CD4-positive, alpha-beta memory T cell (primary cell): Measurements from ENCODE around the gene DUOX2. TPM values are rescaled to one million over a fixed set of nuclear protein-coding genes. Genes with fewer than 3 reads are reported as not detected.

ENCODE experiments used
- CTCF ChIA-PET: fragments of 350-600 bp; sonication (Branson Sonifier 250); formaldehyde crosslinking; loops from one replicate; lab custom pipeline; 2021; ENCODE audit warnings: inconsistent platforms; ENCODE audit not compliant: partially characterized antibody; lab: Charles Lee
- POLR2A ChIA-PET: fragments of 350-600 bp; sonication (Branson Sonifier 250); formaldehyde crosslinking; loops from one replicate; lab custom pipeline; 2021; ENCODE audit not compliant: partially characterized antibody; lab: Charles Lee
- DNase-seq, 5 donors: peaks; one replicate each; pipeline versions ENCODE4 v3.0.0 to v3.0.0-alpha.2; 2020 to 2022; ENCODE audit warnings: mixed read lengths in 1 of 5
- H3K27ac ChIP-seq: one replicate; pipeline ENCODE4 v1.7.0; 2013; ENCODE audit warnings: low read depth, low read length
- H3K27me3 ChIP-seq: 2 replicates; pipeline ENCODE4 v1.7.0; 2013; ENCODE audit warnings: mild to moderate bottlenecking, low read length, moderate library complexity; ENCODE audit not compliant: insufficient read depth
- H3K36me3 ChIP-seq: 2 replicates; pipeline ENCODE4 v1.7.0; 2013; ENCODE audit warnings: mild to moderate bottlenecking, low read length, moderate library complexity; ENCODE audit not compliant: insufficient read depth
- H3K4me1 ChIP-seq: 2 replicates; pipeline ENCODE4 v1.7.0; 2013; ENCODE audit warnings: mild to moderate bottlenecking, low read length, moderate library complexity; ENCODE audit not compliant: insufficient read depth
- H3K4me3 ChIP-seq, 2 donors: one replicate each; pipeline ENCODE4 v1.7.0; 2013; ENCODE audit warnings: low read length in 2 of 2, mild to moderate bottlenecking in 1 of 2
- H3K9me3 ChIP-seq, 2 donors: one replicate each; pipeline ENCODE4 v1.7.0; 2013; ENCODE audit warnings: low read length in 2 of 2, control low read depth in 1 of 2; ENCODE audit not compliant: control insufficient read depth in 1 of 2
- H3K27ac Mint-ChIP-seq, 7 donors: one replicate each; pipeline ENCODE4 v1.8.0; 2020 to 2021; ENCODE audit warnings: mixed read lengths in 7 of 7, mild to moderate bottlenecking in 6 of 7, inconsistent platforms in 3 of 7, moderate library complexity in 3 of 7
- H3K27me3 Mint-ChIP-seq, 2 donors: one replicate each; pipeline ENCODE4 v1.8.0; 2020 to 2021; ENCODE audit warnings: mixed read lengths in 2 of 2
- H3K36me3 Mint-ChIP-seq, 2 donors: one replicate each; pipeline ENCODE4 v1.8.0; 2020 to 2021; ENCODE audit warnings: mixed read lengths in 2 of 2, inconsistent platforms in 1 of 2, mild to moderate bottlenecking in 1 of 2
- H3K4me1 Mint-ChIP-seq, 4 donors: one replicate each; pipeline ENCODE4 v1.8.0; 2020 to 2021; ENCODE audit warnings: mixed read lengths in 4 of 4, mild to moderate bottlenecking in 1 of 4
- H3K4me3 Mint-ChIP-seq, 8 donors: one replicate each; pipeline ENCODE4 v1.8.0; 2020 to 2021; ENCODE audit warnings: mixed read lengths in 8 of 8, mild to moderate bottlenecking in 7 of 8, moderate library complexity in 6 of 8, inconsistent platforms in 3 of 8
- H3K9me3 Mint-ChIP-seq, 8 donors: one replicate each; pipeline ENCODE4 v1.8.0; 2020 to 2021; ENCODE audit warnings: mixed read lengths in 8 of 8, mild to moderate bottlenecking in 5 of 8, inconsistent platforms in 3 of 8, moderate library complexity in 1 of 8
- intact Hi-C: fragments of 100-400 bp; cut with micrococcal nuclease; formaldehyde crosslinking; loops from one replicate; pipeline ENCODE4 v1.15.1; 2023
- polyA plus RNA-seq, 2 donors: library from polyadenylated mRNA; unstranded; fragments of 300-500 nt; fragmentation: Illumina TruSeq; gene quantifications; one replicate each; pipeline ENCODE4 v1.2.3, GENCODE V29; 2021
- total RNA-seq, 2 experiments: library from RNA; stranded (reverse); gene quantifications; one replicate each; pipeline ENCODE4 v1.2.3, GENCODE V29; 2021

The DUOX2 gene
- total and polyA plus RNA-seq, 4 experiments from 2014 or later: 0.02 to 0.06 (median 0.06) TPM; not detected in 1

GRCh38 chr15:45120081-45120972, 6.4 kb upstream of the DUOX2 start:
- Histone ChIP-seq H3K4me3 (no peak overlapping the region), H3K27me3 (peaks cover 26% of the 10 kb centered on the region), H3K9me3 (no peaks in the 10 kb centered on the region), H3K36me3 (no peaks in the 10 kb centered on the region), H3K27ac (no peak overlapping the region), H3K4me1 (peaks cover 18% of the 10 kb centered on the region)
- Mint-ChIP-seq H3K36me3 (no peaks in the 10 kb centered on the region), H3K27me3 (peaks cover 41 to 48% of the 10 kb centered on the region in 2 donors), H3K4me3 (no peak overlapping the region), H3K9me3 (peaks cover 0 to 2% (median 0%) of the 10 kb centered on the region in 8 donors), H3K4me1 (peaks cover 12 to 29% (median 21%) of the 10 kb centered on the region in 4 donors), H3K27ac (no peak overlapping the region)
- CTCF ChIA-PET: interaction anchor here (1.8 kb wide), 1 partner anchor 48 kb away, joined by 5 read pairs; no protein-coding TSS in a partner anchor
- no peak for DNase-seq
- POLR2A ChIA-PET: no interaction called here
- intact Hi-C loops: no loop called here

GRCh38 chr15:45118996-45119395, 5.0 kb upstream of the DUOX2 start:
- H3K4me1 ChIP-seq: peaks cover 26% of the 10 kb centered on the region
- no peak overlapping the region for H3K27ac ChIP-seq
- Mint-ChIP-seq H3K27me3 (peaks cover 46 to 54% of the 10 kb centered on the region in 2 donors), H3K9me3 (peaks cover 0 to 2% (median 0%) of the 10 kb centered on the region in 8 donors), H3K4me3 (peak overlapping the region in 1 of 8 donors; percentile 27), H3K4me1 (peaks cover 18 to 39% (median 29%) of the 10 kb centered on the region in 4 donors), H3K36me3 (no peaks in the 10 kb centered on the region), H3K27ac (no peak overlapping the region)
- no peaks in the 10 kb centered on the region for H3K9me3 ChIP-seq
- no peak for DNase-seq
- H3K36me3 ChIP-seq: no peaks in the 10 kb centered on the region
- intact Hi-C loops: loop anchor here (2.0 to 5.0 kb wide), 2 partner anchors 68 to 82 kb away; partner anchors contain the start of gene SHF
- H3K4me3 ChIP-seq: no peak overlapping the region
- ChIA-PET CTCF (interaction anchor here (1.0 to 1.9 kb wide), 16 partner anchors 8 to 541 kb away, joined by 3 to 21 read pairs (median 6); partner anchors contain the start of genes DUOX1 and DUOXA1), POLR2A (interaction anchor here (1.0 kb wide), 1 partner anchor 44 kb away, joined by 4 read pairs; no protein-coding TSS in a partner anchor)
- H3K27me3 ChIP-seq: peaks cover 36% of the 10 kb centered on the region

GRCh38 chr15:45118131-45118588, 4.2 kb upstream of the DUOX2 start:
- ChIA-PET POLR2A (interaction anchor here (0.8 to 1.1 kb wide), 5 partner anchors 8 to 83 kb away, joined by 3 to 5 read pairs (median 3); no protein-coding TSS in a partner anchor), CTCF (interaction anchor here (0.5 to 1.9 kb wide), 33 partner anchors 8 to 540 kb away, joined by 3 to 21 read pairs (median 4); partner anchors contain the start of genes DUOX1 and DUOXA1)
- H3K4me1 Mint-ChIP-seq: peaks cover 20 to 48% (median 36%) of the 10 kb centered on the region in 4 donors
- peaks cover 44% of the 10 kb centered on the region for H3K27me3 ChIP-seq
- no peaks in the 10 kb centered on the region for H3K36me3 ChIP-seq
- peaks cover 52 to 61% of the 10 kb centered on the region in 2 donors for H3K27me3 Mint-ChIP-seq
- peaks cover 0 to 2% (median 0%) of the 10 kb centered on the region in 8 donors for H3K9me3 Mint-ChIP-seq
- no peak overlapping the region for H3K4me3 ChIP-seq
- H3K4me3 Mint-ChIP-seq: peak overlapping the region; percentile 67 to 94 (median 86)
- no peak overlapping the region for H3K27ac ChIP-seq
- H3K27ac Mint-ChIP-seq: peak overlapping the region in 1 of 7 donors; percentile 62
- intact Hi-C loops: loop anchor here (2.0 to 5.0 kb wide), 2 partner anchors 69 to 81 kb away; partner anchors contain the start of gene SHF
- peaks cover 32% of the 10 kb centered on the region for H3K4me1 ChIP-seq
- H3K9me3 ChIP-seq: no peaks in the 10 kb centered on the region
- DNase-seq: peak; percentile 77 to 84 (median 79)
- no peaks in the 10 kb centered on the region for H3K36me3 Mint-ChIP-seq

GRCh38 chr15:45117308-45118130, 3.5 kb upstream of the DUOX2 start:
- Histone ChIP-seq H3K36me3 (no peaks in the 10 kb centered on the region), H3K9me3 (no peaks in the 10 kb centered on the region), H3K4me1 (peaks cover 39% of the 10 kb centered on the region), H3K4me3 (no peak overlapping the region), H3K27ac (no peak overlapping the region), H3K27me3 (peaks cover 50% of the 10 kb centered on the region)
- Mint-ChIP-seq H3K9me3 (peaks cover 0 to 6% (median 0%) of the 10 kb centered on the region in 8 donors), H3K4me3 (peak overlapping the region; percentile 67 to 94 (median 86)), H3K27ac (peak overlapping the region in 1 of 7 donors; percentile 59), H3K4me1 (peaks cover 20 to 54% (median 41%) of the 10 kb centered on the region in 4 donors), H3K36me3 (no peaks in the 10 kb centered on the region), H3K27me3 (peaks cover 52 to 64% of the 10 kb centered on the region in 2 donors)
- POLR2A ChIA-PET: interaction anchor here (0.8 to 1.1 kb wide), 5 partner anchors 9 to 83 kb away, joined by 3 to 5 read pairs (median 3); no protein-coding TSS in a partner anchor
- no peak for DNase-seq
- intact Hi-C loops: loop anchor here (2.0 to 5.0 kb wide), 2 partner anchors 70 to 81 kb away; partner anchors contain the start of gene SHF
- CTCF ChIA-PET: interaction anchor here (0.5 to 1.9 kb wide), 30 partner anchors 9 to 540 kb away, joined by 3 to 21 read pairs (median 4); partner anchors contain the start of genes DUOX1 and DUOXA1

GRCh38 chr15:45116482-45117307, 2.7 kb upstream of the DUOX2 start:
- Histone ChIP-seq H3K27me3 (peaks cover 59% of the 10 kb centered on the region), H3K9me3 (no peaks in the 10 kb centered on the region), H3K27ac (no peak overlapping the region), H3K4me3 (no peak overlapping the region), H3K36me3 (no peaks in the 10 kb centered on the region), H3K4me1 (peaks cover 47% of the 10 kb centered on the region)
- Mint-ChIP-seq H3K4me1 (peaks cover 26 to 62% (median 48%) of the 10 kb centered on the region in 4 donors), H3K4me3 (peak overlapping the region; percentile 53 to 94 (median 84)), H3K36me3 (no peaks in the 10 kb centered on the region), H3K27me3 (peaks cover 61 to 68% of the 10 kb centered on the region in 2 donors), H3K9me3 (peaks cover 0 to 6% (median 0%) of the 10 kb centered on the region in 8 donors), H3K27ac (no peak overlapping the region)
- DNase-seq: no peak
- intact Hi-C loops: loop anchor here (5.0 kb wide), 1 partner anchor 71 kb away; the partner anchor contains the start of gene SHF
- ChIA-PET POLR2A (no interaction called here), CTCF (no interaction called here)
